Neural progenitor cell (in vitro differentiated cells): ENCODE data around the gene PIGO.

Experiments used
- CTCF ChIP-seq: fragments of 200-600 bp; sonication (generic); IDR thresholded peaks from 2 replicates; pipeline ENCODE4 v1.5.1; 2017; ENCODE audit warnings: antibody characterized with exemption, mild to moderate bottlenecking
- EZH2 ChIP-seq: fragments of 200-600 bp; sonication (generic); IDR thresholded peaks from 2 replicates; pipeline ENCODE4 v1.6.1; 2017; ENCODE audit warnings: antibody characterized with exemption, mild to moderate bottlenecking, moderate library complexity
- EZH2phosphoT487 ChIP-seq: fragments of 200-600 bp; sonication (generic); IDR thresholded peaks from 2 replicates; pipeline ENCODE4 v1.6.1; 2017; ENCODE audit warnings: antibody characterized with exemption

GRCh38 chr9:35044071-35044470 is 52.3 kb downstream of the PIGO start:
- TF ChIP-seq EZH2, result no peak
- no peak for TF ChIP-seq CTCF
- no peak for TF ChIP-seq EZH2phosphoT487
